Measurements from ENCODE around the gene PXYLP1. TPM values are rescaled to one million over a fixed set of nuclear protein-coding genes. Genes with fewer than 3 reads are reported as not detected.

The PXYLP1 gene
- total and polyA plus RNA-seq, 8 donors = 11.6 to 35.3 (median 28.3) TPM

- DNase-seq = no peak
- Histone ChIP-seq H3K27me3 (no peaks in the 10 kb centered on the region), H3K4me3 (no peak overlapping the region), H3K4me1 (peaks cover 0 to 7% of the 10 kb centered on the region in 2 donors), H3K27ac (peak overlapping the region in 1 of 2 donors; percentile 41), H3K9me3 (peaks cover 0 to 8% of the 10 kb centered on the region in 2 donors), H3K36me3 (no peaks in the 10 kb centered on the region)
- ATAC-seq = no peak
- intact Hi-C loops (cut with DNase I) = no loop called here
- TF ChIP-seq CTCF (IDR thresholded peaks at IDR 0.05) = no peak
These were observed 4.4 kb upstream of the PXYLP1 start for GRCh38 chr3:141227216-141227615.

- TF ChIP-seq CTCF (IDR thresholded peaks at IDR 0.05) = no peak
- no peak overlapping the region for H3K4me3 ChIP-seq
- intact Hi-C loops (cut with DNase I) = no loop called here
- peaks cover 0 to 8% of the 10 kb centered on the region in 2 donors for H3K9me3 ChIP-seq
- H3K36me3 ChIP-seq = no peaks in the 10 kb centered on the region
- peak in 2 of 4 donors; percentile 90 to 94 for DNase-seq
- H3K27me3 ChIP-seq = no peaks in the 10 kb centered on the region
- peak overlapping the region in 1 of 2 donors; percentile 41 for H3K27ac ChIP-seq
- ATAC-seq = no peak
- peaks cover 0 to 12% of the 10 kb centered on the region in 2 donors for H3K4me1 ChIP-seq
These were observed 3.9 kb upstream of the PXYLP1 start for GRCh38 chr3:141227752-141228151.

- no peak for ATAC-seq
- DNase-seq = no peak
- intact Hi-C loops (cut with DNase I) = no loop called here
- Histone ChIP-seq H3K36me3 (no peaks in the 10 kb centered on the region), H3K4me3 (no peak overlapping the region), H3K27ac (no peak overlapping the region), H3K27me3 (no peaks in the 10 kb centered on the region), H3K4me1 (peaks cover 0 to 17% of the 10 kb centered on the region in 2 donors), H3K9me3 (peaks cover 0 to 4% of the 10 kb centered on the region in 2 donors)
- no peak for TF ChIP-seq CTCF (IDR thresholded peaks at IDR 0.05)
These were observed 3.2 kb upstream of the PXYLP1 start for GRCh38 chr3:141228395-141228794.

- TF ChIP-seq CTCF (IDR thresholded peaks at IDR 0.05) = no peak
- no peak for ATAC-seq
- H3K9me3 ChIP-seq = no peaks in the 10 kb centered on the region
- H3K27me3 ChIP-seq = no peaks in the 10 kb centered on the region
- DNase-seq = no peak
- no peak overlapping the region for H3K27ac ChIP-seq
- peaks cover 0 to 25% of the 10 kb centered on the region in 2 donors for H3K4me1 ChIP-seq
- intact Hi-C loops (cut with DNase I) = no loop called here
- no peaks in the 10 kb centered on the region for H3K36me3 ChIP-seq
- H3K4me3 ChIP-seq = no peak overlapping the region
These were observed 2.5 kb upstream of the PXYLP1 start for GRCh38 chr3:141229132-141229531.

GRCh38 chr3:141230293-141230692 is 1.3 kb upstream of the PXYLP1 start:
- TF ChIP-seq CTCF (IDR thresholded peaks at IDR 0.05) = no peak
- ATAC-seq = no peak
- Histone ChIP-seq H3K36me3 (no peaks in the 10 kb centered on the region), H3K4me1 (peaks cover 0 to 32% of the 10 kb centered on the region in 2 donors), H3K9me3 (no peaks in the 10 kb centered on the region), H3K27me3 (no peaks in the 10 kb centered on the region), H3K27ac (no peak overlapping the region), H3K4me3 (no peak overlapping the region)
- no peak for DNase-seq
- intact Hi-C loops (cut with DNase I) = loop anchor here in 1 of 2 donors (10.0 kb wide), 1 partner anchor 55 kb away; no protein-coding TSS in a partner anchor
